CD14-positive monocyte (primary cell): ENCODE results near the gene SLC9A9. TPM values are rescaled to one million over a fixed set of nuclear protein-coding genes. Genes with fewer than 3 reads are reported as not detected.

Source experiments
- DNase-seq, 3 donors: peaks; one replicate each; pipeline ENCODE4 v3.0.0-alpha.2; 2011 to 2022
- H2AFZ ChIP-seq: 2 replicates; pipeline ENCODE4 v1.6.0; 2012; ENCODE audit warnings: mild to moderate bottlenecking, low read depth, low read length, inconsistent platforms; ENCODE audit not compliant: insufficient read depth, poor library complexity, severe bottlenecking
- H3K27ac ChIP-seq, 2 donors: 1 replicate in 1 of 2; 2 replicates in 1 of 2; pipeline ENCODE4 v1.5.1; 2012 to 2013; ENCODE audit warnings: low read length in 2 of 2, control low read depth in 1 of 2, inconsistent platforms in 1 of 2, low read depth in 1 of 2, mild to moderate bottlenecking in 1 of 2
- H3K27me3 ChIP-seq, 2 donors: one replicate each; pipeline versions ENCODE4 v1.6.0 to v1.6.1; 2011 to 2013; ENCODE audit warnings: low read length in 2 of 2; ENCODE audit not compliant: control insufficient read depth in 2 of 2, insufficient read depth in 2 of 2
- H3K36me3 ChIP-seq, 2 donors: replicated peaks in 1 of 2; 1 replicate in 1 of 2; 2 replicates in 1 of 2; pipeline versions ENCODE4 v1.5.1 to v1.6.1; 2012 to 2013; ENCODE audit warnings: low read length in 2 of 2, control low read depth in 1 of 2, inconsistent platforms in 1 of 2, mild to moderate bottlenecking in 1 of 2; ENCODE audit not compliant: insufficient read depth in 2 of 2, control insufficient read depth in 1 of 2
- H3K4me1 ChIP-seq, 2 donors: 1 replicate in 1 of 2; 2 replicates in 1 of 2; pipeline versions ENCODE4 v1.5.1 to v1.6.1; 2012 to 2013; ENCODE audit warnings: low read length in 2 of 2, control low read depth in 1 of 2, inconsistent platforms in 1 of 2, mild to moderate bottlenecking in 1 of 2, moderate library complexity in 1 of 2; ENCODE audit not compliant: insufficient read depth in 2 of 2, control insufficient read depth in 1 of 2
- H3K4me2 ChIP-seq: replicated peaks from 2 replicates; pipeline ENCODE3; 2012; ENCODE audit warnings: low read length, moderate library complexity, mild to moderate bottlenecking; ENCODE audit not compliant: poor library complexity, severe bottlenecking; ENCODE audit errors: extremely low read depth
- H3K4me3 ChIP-seq, 3 experiments: fragments of 200-600 bp in 1 of 3; sonication (generic) in 1 of 3; replicated peaks in 1 of 3; 1 replicate in 2 of 3; 2 replicates in 1 of 3; pipeline ENCODE4 v1.5.1; 2011 to 2013; ENCODE audit warnings: low read length in 3 of 3, mild to moderate bottlenecking in 3 of 3, control low read depth in 2 of 3, low read depth in 2 of 3, inconsistent platforms in 1 of 3, moderate library complexity in 1 of 3
- H3K79me2 ChIP-seq: 2 replicates; pipeline ENCODE4 v1.6.0; 2012; ENCODE audit warnings: mild to moderate bottlenecking, control low read depth, inconsistent platforms, low read length, moderate library complexity; ENCODE audit not compliant: insufficient read depth
- H3K9ac ChIP-seq: 2 replicates; pipeline ENCODE4 v1.6.0; 2017; ENCODE audit warnings: low read length, mild to moderate bottlenecking; ENCODE audit not compliant: insufficient read depth, poor library complexity, severe bottlenecking
- H3K9me3 ChIP-seq, 2 donors: replicated peaks in 1 of 2; 1 replicate in 1 of 2; 2 replicates in 1 of 2; pipeline versions ENCODE4 v1.5.1 to v1.6.1; 2012 to 2013; ENCODE audit warnings: low read length in 2 of 2, control low read depth in 1 of 2; ENCODE audit not compliant: control insufficient read depth in 1 of 2, insufficient read depth in 1 of 2
- H4K20me1 ChIP-seq: 2 replicates; pipeline ENCODE4 v1.6.0; 2012; ENCODE audit warnings: mild to moderate bottlenecking, low read length, control low read depth, moderate library complexity; ENCODE audit not compliant: insufficient read depth
- H3K27ac Mint-ChIP-seq, 7 donors: one replicate each; pipeline ENCODE4 v1.8.0; 2020; ENCODE audit warnings: mild to moderate bottlenecking in 7 of 7, mixed read lengths in 7 of 7, moderate library complexity in 6 of 7, inconsistent platforms in 2 of 7
- H3K27me3 Mint-ChIP-seq, 3 donors: one replicate each; pipeline ENCODE4 v1.8.0; 2021 to 2022; ENCODE audit warnings: low read depth in 3 of 3, mild to moderate bottlenecking in 3 of 3, mixed read lengths in 3 of 3, moderate library complexity in 3 of 3, inconsistent platforms in 1 of 3
- H3K36me3 Mint-ChIP-seq, 2 donors: one replicate each; pipeline ENCODE4 v1.8.0; 2020; ENCODE audit warnings: mixed read lengths in 2 of 2, inconsistent platforms in 1 of 2, mild to moderate bottlenecking in 1 of 2
- H3K4me1 Mint-ChIP-seq: one replicate; pipeline ENCODE4 v1.8.0; 2020; ENCODE audit warnings: mild to moderate bottlenecking, mixed read lengths
- H3K4me3 Mint-ChIP-seq, 2 donors: one replicate each; pipeline ENCODE4 v1.8.0; 2020; ENCODE audit warnings: mild to moderate bottlenecking in 2 of 2, mixed read lengths in 2 of 2, moderate library complexity in 1 of 2
- H3K9me3 Mint-ChIP-seq, 7 donors: one replicate each; pipeline ENCODE4 v1.8.0; 2020 to 2022; ENCODE audit warnings: mixed read lengths in 7 of 7, mild to moderate bottlenecking in 6 of 7, moderate library complexity in 6 of 7, inconsistent platforms in 2 of 7
- CTCF ChIP-seq: fragments of 200-600 bp; IDR thresholded peaks from one replicate; pipeline ENCODE4 v1.8.0; 2022; ENCODE audit warnings: antibody characterized with exemption, mild to moderate bottlenecking
- WGBS: methylation state at CpG from one replicate; pipeline ENCODE4 v1.1.5; 2013; ENCODE audit warnings: missing lambda C conversion rate; ENCODE audit not compliant: insufficient coverage; 5-methylcytosine and 5-hydroxymethylcytosine counted together
- intact Hi-C, 2 donors: fragments of 100-400 bp; cut with micrococcal nuclease; formaldehyde crosslinking; loops; one replicate each; pipeline versions ENCODE4 v1.15.0 to v1.15.1; 2023
- polyA plus RNA-seq, 3 donors: library from polyadenylated mRNA; depleted of rRNA in 1 of 3; unstranded in 2 of 3; stranded (reverse) in 1 of 3; fragments of 300-500 nt in 2 of 3; fragments of >200 nt in 1 of 3; fragmentation: Illumina TruSeq in 2 of 3; gene quantifications; 1 replicate in 2 of 3; 2 replicates in 1 of 3; pipeline ENCODE4 v1.2.3, GENCODE V29; 2012 to 2021

SLC9A9 gene
- polyA plus RNA-seq, 3 donors: 14.1 to 32.8 (median 27.0) TPM

- H3K9me3 ChIP-seq: no peaks in the 10 kb centered on the region
- H3K79me2 ChIP-seq: no peaks in the 10 kb centered on the region
- no peak for TF ChIP-seq CTCF
- peaks cover 7% of the 10 kb centered on the region for H3K4me1 Mint-ChIP-seq
- no peak for DNase-seq
- no peaks in the 10 kb centered on the region for H4K20me1 ChIP-seq
- no peak overlapping the region for H3K9ac ChIP-seq
- no peak overlapping the region for H3K4me2 ChIP-seq
- H3K27me3 Mint-ChIP-seq: no peaks in the 10 kb centered on the region
- no peaks in the 10 kb centered on the region for H3K9me3 Mint-ChIP-seq
- intact Hi-C loops: no loop called here
- WGBS: no CpG with 5 or more reads among the region's 3 CpGs
- no peak overlapping the region for H2AFZ ChIP-seq
- peaks cover 4 to 6% of the 10 kb centered on the region in 2 donors for H3K4me1 ChIP-seq
- no peaks in the 10 kb centered on the region for H3K36me3 ChIP-seq
- no peak overlapping the region for H3K4me3 ChIP-seq
- no peak overlapping the region for H3K27ac ChIP-seq
- H3K27me3 ChIP-seq: no peaks in the 10 kb centered on the region
- H3K27ac Mint-ChIP-seq: no peak overlapping the region
- H3K36me3 Mint-ChIP-seq: peaks cover 2 to 4% of the 10 kb centered on the region in 2 donors
- H3K4me3 Mint-ChIP-seq: no peak overlapping the region
Measured at GRCh38 chr3:143676747-143677146, 171.5 kb downstream of the SLC9A9 start.

- H3K36me3 Mint-ChIP-seq: peaks cover 0 to 4% of the 10 kb centered on the region in 2 donors
- H3K9me3 ChIP-seq: no peaks in the 10 kb centered on the region
- no peak overlapping the region for H3K27ac ChIP-seq
- DNase-seq: no peak
- no peak overlapping the region for H3K9ac ChIP-seq
- no peak overlapping the region for H2AFZ ChIP-seq
- no peak overlapping the region for H3K4me2 ChIP-seq
- H3K27ac Mint-ChIP-seq: peak overlapping the region in 2 of 7 donors; percentile 12 to 52
- no peaks in the 10 kb centered on the region for H3K27me3 Mint-ChIP-seq
- TF ChIP-seq CTCF: no peak
- 100% methylated on average over 3 of the region's 6 CpGs for WGBS
- intact Hi-C loops: no loop called here
- H3K27me3 ChIP-seq: no peaks in the 10 kb centered on the region
- no peaks in the 10 kb centered on the region for H3K36me3 ChIP-seq
- H3K4me1 ChIP-seq: peaks cover 4 to 6% of the 10 kb centered on the region in 2 donors
- H4K20me1 ChIP-seq: no peaks in the 10 kb centered on the region
- no peaks in the 10 kb centered on the region for H3K79me2 ChIP-seq
- peaks cover 7% of the 10 kb centered on the region for H3K4me1 Mint-ChIP-seq
- H3K9me3 Mint-ChIP-seq: no peaks in the 10 kb centered on the region
- H3K4me3 ChIP-seq: no peak overlapping the region
- no peak overlapping the region for H3K4me3 Mint-ChIP-seq
Measured at GRCh38 chr3:143676021-143676420, 172.2 kb downstream of the SLC9A9 start.
